HG03039 (cell line): ENCODE measurements around the gene OSBPL9.
"Not testable (repeated sequence)": the region's sequence is repeated elsewhere in the genome, so short reads cannot be mapped to it uniquely, and the experiment has no call there.

ENCODE experiments used
- ATAC-seq: cut with Tn5 transposase; IDR thresholded peaks from one replicate; pipeline ENCODE4 v1.9.1; 2021; ENCODE audit warnings: mild to moderate bottlenecking, moderate library complexity; ENCODE audit not compliant: unreplicated experiment

Gene OSBPL9

GRCh38 chr1:51636191-51636590, 19.3 kb downstream of the OSBPL9 start:
- no peak for ATAC-seq

DNA sequence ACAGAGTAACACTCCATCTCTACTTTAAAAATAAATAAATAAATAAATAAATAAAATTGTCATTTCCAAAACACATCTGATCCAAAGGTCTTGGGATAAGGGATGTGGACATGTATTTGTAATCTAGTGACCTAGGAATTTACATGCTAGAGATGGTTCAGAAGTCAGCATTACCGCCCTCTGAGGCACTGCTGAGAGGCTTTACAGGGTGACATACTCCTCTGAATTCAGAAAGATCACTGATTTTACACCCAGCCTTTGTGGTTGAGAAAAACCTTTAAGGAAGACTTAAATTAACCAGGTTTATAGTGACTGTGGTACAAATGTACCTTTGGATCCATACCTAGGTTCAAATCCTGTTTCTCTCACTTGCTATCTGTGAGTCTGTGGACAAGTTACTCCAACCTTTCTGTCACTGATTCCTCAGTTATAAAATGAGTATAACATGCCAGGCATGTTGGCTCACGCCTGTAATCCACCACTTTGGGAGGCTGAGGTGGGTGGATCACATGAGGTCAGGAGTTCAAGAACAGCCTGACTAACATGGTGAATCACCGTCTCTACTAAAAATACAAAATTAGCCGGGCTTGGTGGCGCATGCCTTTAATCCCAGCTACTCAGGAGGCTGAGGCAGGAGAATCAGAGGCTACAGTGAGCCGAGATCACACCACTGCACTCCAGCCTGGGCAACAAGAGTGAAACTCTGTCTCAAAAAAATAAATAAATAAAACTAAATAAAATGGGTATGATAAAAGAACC, 20.1 kb downstream of the OSBPL9 start:
- no peak for ATAC-seq

- ATAC-seq: no peak
Observed at GRCh38 chr1:51638350-51638749, 21.5 kb downstream of the OSBPL9 start.

DNA sequence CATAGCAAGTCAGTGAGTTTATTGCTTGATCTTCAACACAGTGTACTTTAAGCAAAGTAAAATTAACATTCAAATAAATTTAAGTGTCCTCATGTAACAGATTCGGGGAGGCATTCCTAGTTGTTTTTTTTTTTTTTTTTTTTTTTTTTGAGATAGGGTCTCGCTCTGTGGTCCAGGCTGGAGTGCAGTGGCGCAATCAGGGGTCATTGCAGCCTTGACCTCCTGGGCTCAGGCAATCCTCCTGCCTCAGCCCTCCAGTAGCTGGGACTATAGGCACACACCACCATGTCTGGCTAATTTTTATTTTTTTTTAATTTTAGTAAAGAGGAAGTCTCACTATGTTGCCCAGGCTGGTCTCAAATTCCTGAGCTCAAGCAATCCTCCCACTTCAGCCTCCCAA, 22.8 kb downstream of the OSBPL9 start:
- ATAC-seq: no peak

DNA sequence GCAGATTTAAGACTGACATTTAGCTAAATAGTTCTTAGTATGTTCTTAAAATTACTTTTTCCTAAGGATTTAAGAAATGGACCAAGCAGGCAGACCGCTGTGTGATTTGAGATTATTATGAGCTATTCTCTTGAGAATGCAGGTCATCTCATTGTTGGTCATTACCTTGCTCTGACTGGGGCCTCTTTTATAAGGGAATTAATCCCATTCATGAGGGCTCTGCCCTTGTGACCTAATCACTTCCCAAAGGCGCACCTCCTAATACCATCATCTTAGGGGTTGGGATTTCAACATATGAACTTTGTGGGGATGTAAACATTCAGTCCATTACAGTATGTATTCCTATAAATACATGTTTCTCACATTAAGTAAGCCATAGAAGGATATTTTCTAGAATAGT, 24.2 kb downstream of the OSBPL9 start:
- ATAC-seq: no peak

DNA sequence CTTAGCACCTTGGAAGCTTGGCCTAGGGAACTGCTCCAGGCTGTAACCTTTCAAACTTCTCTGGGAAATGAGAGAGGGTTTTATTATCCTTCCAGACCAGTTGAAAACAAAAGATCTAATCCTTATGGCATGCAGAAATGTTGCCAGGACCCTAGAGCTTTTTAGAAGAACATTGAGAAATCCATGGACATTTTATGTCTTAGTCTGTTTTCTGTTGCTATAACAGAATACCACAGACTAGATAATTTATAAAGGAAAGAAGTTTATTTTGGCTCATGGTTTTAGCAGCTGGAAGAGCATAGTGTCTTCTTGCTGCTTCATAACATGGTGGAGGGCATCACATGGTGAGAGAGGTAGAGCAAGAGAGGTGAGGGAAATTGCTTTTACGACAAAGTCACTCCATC, 25.8 kb downstream of the OSBPL9 start:
- no peak for ATAC-seq

- ATAC-seq: no peak
Observed at GRCh38 chr1:51643362-51643761, 26.5 kb downstream of the OSBPL9 start.

DNA sequence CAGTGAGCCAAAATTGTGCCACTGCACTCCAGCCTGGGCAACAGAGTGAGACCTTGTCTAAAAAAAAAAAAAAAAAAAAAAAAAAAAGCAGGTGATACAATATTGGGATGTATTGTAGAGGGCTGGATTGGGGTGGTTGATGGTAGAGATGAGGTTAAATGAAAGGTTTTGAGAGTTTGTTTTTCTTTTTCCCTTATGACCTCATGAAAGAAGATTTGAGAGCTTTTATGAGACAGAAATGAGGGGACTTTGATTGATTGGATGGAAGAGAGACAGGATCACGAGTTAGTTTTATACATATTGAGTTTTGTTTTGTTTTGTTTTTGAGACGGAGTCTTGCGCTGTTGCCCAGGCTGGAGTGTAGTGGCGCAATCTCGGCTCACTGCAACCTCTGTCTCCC, 27.1 kb downstream of the OSBPL9 start:
- no peak for ATAC-seq

GRCh38 chr1:51644533-51645197, 27.8 kb downstream of the OSBPL9 start:
- no peak for ATAC-seq

- ATAC-seq: not testable (repeated sequence)
Observed at GRCh38 chr1:51646592-51646991, 29.7 kb downstream of the OSBPL9 start.

DNA sequence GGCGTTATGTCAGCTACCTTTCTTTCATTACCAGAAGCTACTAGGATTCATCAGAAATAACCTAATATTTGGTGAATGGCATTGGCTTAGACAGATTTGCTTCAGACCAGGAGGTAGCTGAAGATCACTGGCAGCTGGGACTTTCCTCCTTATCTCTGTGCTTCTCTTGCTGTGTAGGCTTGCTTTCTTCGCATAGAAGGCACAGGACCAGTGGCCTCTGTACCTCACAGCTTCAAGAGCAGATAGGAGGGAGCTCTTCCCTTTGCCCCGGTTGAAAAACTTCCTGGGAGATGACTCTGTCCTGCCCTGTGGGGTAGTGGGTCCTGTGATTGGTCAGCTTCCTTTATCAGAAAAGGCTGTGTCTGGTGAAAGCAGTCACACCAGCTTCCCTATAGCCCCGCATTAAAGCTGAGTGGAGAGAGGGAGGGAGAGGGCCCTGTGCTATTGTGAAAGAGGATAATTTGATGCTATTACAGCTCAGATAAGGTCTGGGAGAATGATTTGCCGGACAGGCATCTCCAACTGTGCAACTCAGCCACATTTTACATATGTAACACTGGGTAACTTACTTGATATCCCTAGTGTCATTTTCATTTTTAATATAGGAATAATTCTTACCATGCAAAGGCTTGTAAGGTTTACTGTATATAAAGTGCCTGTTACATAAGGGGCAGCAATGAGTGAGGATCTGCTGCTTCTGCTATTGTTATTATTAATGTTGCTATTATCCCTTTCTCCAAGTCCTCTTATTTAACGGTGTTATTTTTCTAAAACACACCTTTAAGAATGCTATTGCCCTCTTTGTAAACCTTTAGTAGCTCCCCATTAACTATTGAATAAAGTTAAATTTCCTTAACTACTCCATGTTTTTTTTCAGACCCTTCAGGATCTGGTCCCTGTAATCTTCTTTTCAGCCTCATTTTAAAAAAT, 31.6 kb downstream of the OSBPL9 start:
- no peak for ATAC-seq

DNA sequence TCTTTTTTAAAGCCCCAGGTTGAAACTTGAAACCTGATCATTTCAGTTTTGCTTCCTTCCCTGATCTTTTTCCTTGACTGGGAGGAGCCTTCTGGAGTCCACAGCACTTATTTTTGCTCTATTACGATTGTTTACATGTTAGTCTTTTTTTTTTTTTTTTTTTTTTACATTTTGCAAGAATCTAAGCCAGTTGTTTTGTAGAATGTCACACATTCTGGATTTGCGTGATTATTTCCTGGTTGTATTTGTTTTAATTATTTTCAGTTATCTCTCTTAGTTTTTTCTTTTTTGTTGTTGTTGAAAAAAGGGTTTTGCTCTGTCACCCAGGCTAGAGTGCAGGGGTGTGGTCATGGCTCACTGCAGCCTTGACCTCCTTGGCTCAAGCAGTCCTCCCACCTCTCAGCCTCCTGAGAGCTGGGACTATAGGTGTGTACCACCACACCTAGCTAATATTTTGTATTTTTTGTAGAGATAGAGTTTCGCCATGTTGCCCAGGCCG, 32.8 kb downstream of the OSBPL9 start:
- no peak for ATAC-seq

DNA sequence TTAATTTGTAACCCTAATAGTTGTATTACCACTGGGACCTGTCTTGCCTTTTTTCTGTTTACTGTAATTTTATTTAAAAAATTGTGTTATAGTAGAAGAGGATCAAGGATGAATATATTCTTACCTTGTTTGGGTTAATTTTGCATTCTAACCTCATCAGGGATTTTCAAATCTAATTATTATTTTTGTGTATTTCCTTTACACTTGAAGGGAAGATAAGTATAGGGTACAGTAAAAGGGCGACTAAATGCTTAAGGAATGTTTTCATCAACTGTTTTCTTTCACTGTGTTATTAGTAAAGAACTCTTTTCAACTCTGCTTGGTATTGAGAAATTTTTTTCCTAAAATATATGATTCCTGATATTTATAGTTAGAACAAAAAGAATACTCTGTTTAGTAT, 33.3 kb downstream of the OSBPL9 start:
- no peak for ATAC-seq

- no peak for ATAC-seq
Observed at GRCh38 chr1:51651552-51651942, 34.7 kb downstream of the OSBPL9 start.

DNA sequence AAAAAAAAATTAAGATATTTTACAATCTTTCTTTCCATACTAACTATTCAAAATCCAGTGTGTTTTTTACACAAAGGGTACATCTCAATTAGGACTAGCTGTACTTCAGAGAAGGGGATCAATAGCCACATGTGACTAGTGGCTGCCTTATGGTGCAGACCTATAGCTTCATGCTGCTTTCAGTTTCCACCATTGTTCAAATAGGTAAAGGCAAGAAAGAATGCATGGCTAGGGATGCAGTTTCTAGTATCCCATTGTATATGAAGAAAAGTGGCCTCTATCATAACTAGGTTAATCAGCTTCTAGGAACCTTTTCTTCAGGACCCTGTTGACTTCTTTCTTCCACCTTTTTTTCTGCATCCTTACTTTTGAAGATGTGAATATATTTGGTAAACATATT, 35.7 kb downstream of the OSBPL9 start:
- no peak for ATAC-seq

DNA sequence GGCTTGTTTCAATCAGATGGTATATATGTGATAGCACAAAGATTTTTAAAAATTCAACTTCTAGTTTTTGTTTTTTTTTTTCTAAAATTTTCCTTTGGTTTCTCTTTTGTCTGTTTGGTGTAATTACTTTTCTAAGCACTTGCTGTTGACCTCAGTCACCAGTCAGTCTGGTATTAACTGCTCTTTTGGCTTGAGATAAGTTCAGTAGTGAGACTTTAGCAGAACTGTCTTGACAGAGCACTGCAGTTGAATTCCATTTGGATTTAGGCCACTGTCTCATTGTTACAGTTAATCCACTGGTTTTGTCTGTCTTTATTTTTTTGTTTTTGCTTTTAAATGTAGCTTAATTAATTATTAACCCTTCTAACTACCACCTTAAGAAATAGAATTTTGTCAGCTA, 36.2 kb downstream of the OSBPL9 start:
- no peak for ATAC-seq

DNA sequence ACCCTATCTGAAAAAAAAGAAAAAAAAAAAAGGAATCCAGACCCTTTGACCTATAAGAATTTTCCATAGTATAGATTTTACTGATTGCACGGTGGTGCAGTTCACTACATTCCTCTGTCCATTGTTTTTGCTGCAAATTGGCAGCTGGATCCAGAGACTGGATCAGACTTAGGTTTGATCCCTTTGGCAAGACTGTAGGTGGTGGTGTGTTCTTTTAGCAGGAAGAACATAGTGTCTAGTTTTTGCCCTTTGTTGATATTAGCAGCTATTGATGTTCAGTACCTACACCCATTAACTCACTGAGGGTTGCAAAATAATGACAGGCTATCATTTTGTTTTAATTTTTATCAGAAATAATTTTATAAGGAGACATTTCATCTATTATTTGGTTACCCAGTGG, 37.1 kb downstream of the OSBPL9 start:
- no peak for ATAC-seq

- ATAC-seq: no peak
Observed at GRCh38 chr1:51656374-51656773, 39.5 kb downstream of the OSBPL9 start.

DNA sequence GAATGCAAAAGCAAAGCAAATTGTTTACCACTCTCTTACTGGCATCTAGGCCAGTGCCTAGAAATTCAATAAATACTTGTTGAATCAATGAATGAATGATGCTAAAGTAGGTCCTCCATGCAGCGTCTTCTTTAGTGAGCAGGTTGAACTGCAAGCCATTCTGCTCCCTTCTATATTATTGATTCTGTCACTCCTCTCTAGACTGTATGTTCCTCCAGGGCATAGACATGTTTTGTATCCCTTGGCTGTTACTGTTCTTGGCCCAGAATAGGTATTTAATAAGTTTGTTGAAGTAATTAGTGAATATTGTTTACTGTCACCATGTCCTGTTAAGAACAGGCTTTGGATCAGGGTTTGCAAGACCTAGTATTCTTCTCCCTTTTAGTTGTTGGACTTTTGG, 43.7 kb downstream of the OSBPL9 start:
- no peak for ATAC-seq

GRCh38 chr1:51661081-51661518, 44.2 kb downstream of the OSBPL9 start:
- no peak for ATAC-seq

DNA sequence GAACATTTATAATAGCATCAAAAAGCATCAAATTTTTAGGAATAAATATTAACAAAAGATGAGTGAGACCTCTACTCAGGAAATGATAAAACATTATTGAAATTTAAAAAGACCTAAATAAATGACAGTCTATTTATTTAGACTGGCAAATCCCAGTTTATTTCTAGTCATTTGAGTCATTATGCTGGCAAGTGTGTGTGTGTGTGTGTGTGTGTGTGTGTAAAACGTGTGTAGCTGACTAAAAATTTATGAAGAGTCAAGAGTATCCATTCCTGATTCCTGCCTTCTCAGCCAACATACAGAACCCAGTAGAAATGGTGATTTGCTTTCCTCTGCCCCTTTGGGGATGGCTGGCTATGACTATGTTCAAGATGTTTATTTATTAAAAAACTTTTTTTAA, 46.2 kb downstream of the OSBPL9 start:
- ATAC-seq: no peak
